HepG2 (cell line): Measurements from ENCODE around the gene IKZF3. TPM values are rescaled to one million over a fixed set of nuclear protein-coding genes. Genes with fewer than 3 reads are reported as not detected.
A peak's percentile ranks its signal among the peaks of the same experiment; 100 is the strongest.

ENCODE experiments used
- ATAC-seq: fragments of 200-7000 bp; cut with Tn5 transposase; 3 replicates; pipeline ENCODE4 v1.9.1; 2020; ENCODE audit warnings: mild to moderate bottlenecking, moderate library complexity
- BruUV-seq: library from RNA; stranded (reverse); fragments of 400-500 nt; replicated peaks from 2 replicates; lab custom pipeline; 2021; lab: Mats Ljungman, UMichigan
- CTCF ChIA-PET: fragments of 300-600 bp; formaldehyde crosslinking; extraction: SDS; loops from one replicate; lab custom pipeline; 2021; ENCODE audit warnings: low total read pairs, inconsistent platforms, low intra/inter-chr PET ratio; lab: Yijun Ruan, JAX
- POLR2A ChIA-PET: fragments of 350-600 bp; sonication (Branson Sonifier 250); formaldehyde crosslinking; loops from one replicate; lab custom pipeline; 2020; ENCODE audit warnings: antibody characterized with exemption, inconsistent platforms; lab: Yijun Ruan, JAX
- DNase-seq: peaks from one replicate; pipeline ENCODE4 v3.0.0-alpha.2; 2015; ENCODE audit warnings: low spot score
- FAIRE-seq: peaks from 3 replicates; lab custom pipeline; 2011; peaks lifted over from hg19 to GRCh38; lab: Jason Lieb, UNC
- H2AFZ ChIP-seq: one replicate; pipeline ENCODE4 v1.6.1; 2011; ENCODE audit warnings: low read length, inconsistent platforms
- H3K27ac ChIP-seq: fragments of 300-600 bp; 3 replicates; pipeline ENCODE4 v1.8.0; 2011; ENCODE audit warnings: mixed run types, mild to moderate bottlenecking, mixed read lengths, low read length, inconsistent platforms; ENCODE audit not compliant: insufficient read depth; ENCODE audit errors: extremely low read length
- H3K27me3 ChIP-seq, 2 experiments: fragments of 200-600 bp in 1 of 2; 2 replicates in 1 of 2; 3 replicates in 1 of 2; pipeline versions ENCODE4 v1.6.0 to v1.8.0; 2011; ENCODE audit warnings: low read length in 2 of 2, mild to moderate bottlenecking in 2 of 2, moderate library complexity in 2 of 2, inconsistent platforms in 1 of 2; ENCODE audit not compliant: insufficient read depth in 2 of 2, control insufficient read depth in 1 of 2
- H3K36me3 ChIP-seq, 2 experiments: fragments of 200-600 bp in 1 of 2; replicated peaks in 1 of 2; 2 replicates in 1 of 2; 3 replicates in 1 of 2; pipeline versions ENCODE4 v1.5.1 to v1.8.0; 2011; ENCODE audit warnings: low read length in 2 of 2, inconsistent platforms in 1 of 2; ENCODE audit not compliant: insufficient read depth in 2 of 2, control insufficient read depth in 1 of 2
- H3K4me1 ChIP-seq: 2 replicates; pipeline ENCODE4 v1.5.1; 2012; ENCODE audit warnings: low read length, inconsistent platforms; ENCODE audit not compliant: insufficient read depth
- H3K4me2 ChIP-seq: 2 replicates; pipeline ENCODE4 v1.6.0; 2011; ENCODE audit warnings: low read depth, low read length, inconsistent platforms
- H3K4me3 ChIP-seq, 3 experiments: fragments of 200-600 bp in 1 of 3; sonication (generic), shearing (Covaris generic) in 1 of 3; replicated peaks in 1 of 3; 2 replicates each; pipeline ENCODE4 v1.5.1; 2011 to 2016; ENCODE audit warnings: low read length in 3 of 3, inconsistent platforms in 2 of 3, low read depth in 2 of 3, mild to moderate bottlenecking in 2 of 3, control low read depth in 1 of 3, mixed read lengths in 1 of 3; ENCODE audit not compliant: insufficient read depth in 1 of 3
- H3K79me2 ChIP-seq: one replicate; pipeline ENCODE4 v1.6.1; 2011; ENCODE audit warnings: low read length, inconsistent platforms; ENCODE audit not compliant: insufficient read depth
- H3K9ac ChIP-seq: 2 replicates; pipeline ENCODE4 v1.6.0; 2011; ENCODE audit warnings: mild to moderate bottlenecking, low read depth, low read length, inconsistent platforms; ENCODE audit not compliant: insufficient read depth
- H3K9me3 ChIP-seq: 2 replicates; pipeline ENCODE4 v1.5.1; 2012; ENCODE audit warnings: mild to moderate bottlenecking, low read length
- H4K20me1 ChIP-seq: 2 replicates; pipeline ENCODE4 v1.6.0; 2011; ENCODE audit warnings: inconsistent platforms, mild to moderate bottlenecking, low read length, moderate library complexity; ENCODE audit not compliant: insufficient read depth
- CTCF ChIP-seq: sonication (generic); formaldehyde crosslinking; IDR thresholded peaks from 2 replicates; pipeline ENCODE4 v1.5.0; 2020; ENCODE audit warnings: mild to moderate bottlenecking, missing genetic modification reagents, moderate library complexity
- MAFK ChIP-seq, 2 experiments: IDR thresholded peaks in 1 of 2; conservative IDR thresholded peaks in 1 of 2; 2 replicates each; pipeline ENCODE4 v1.6.1; 2011; ENCODE audit warnings: improper control_type of control experiment in 2 of 2, low read length in 2 of 2
- PHB2 ChIP-seq: fragments of 450-650 bp; IDR thresholded peaks from 2 replicates; pipeline ENCODE4 v1.6.1; 2018; ENCODE audit not compliant: partially characterized antibody
- ZNF616 ChIP-seq: sonication (generic); formaldehyde crosslinking; IDR thresholded peaks from 2 replicates; pipeline ENCODE4 v1.5.0; 2020; ENCODE audit warnings: low read depth, mild to moderate bottlenecking, missing genetic modification reagents
- in situ Hi-C: cut with HindIII; loops from 2 replicates; pipeline ENCODE4 v1.10.0; 2017; ENCODE audit warnings: low pct_unique_long_range_greater_than_20kb; ENCODE audit not compliant: extremely low pct_ligation_motif_present
- intact Hi-C: fragments of 100-400 bp; cut with micrococcal nuclease; formaldehyde crosslinking; loops from one replicate; pipeline ENCODE4 v1.10.0; 2022; ENCODE audit not compliant: unreplicated experiment
- polyA plus RNA-seq, 8 experiments: library from polyadenylated mRNA; depleted of rRNA in 3 of 8; stranded (reverse) in 7 of 8; unstranded in 1 of 8; fragments of >200 nt; fragmentation: Illumina TruSeq in 4 of 8; extraction: Trizol in 4 of 8; gene quantifications; 2 replicates each; pipeline versions ENCODE4 v1.2.1 to v1.2.3, GENCODE V29; 2011 to 2016; ENCODE audit warnings: low read depth in 4 of 8, missing spikeins in 1 of 8, mixed read lengths in 1 of 8; ENCODE audit not compliant: insufficient read depth in 1 of 8
- total RNA-seq, 5 experiments: library from RNA; depleted of rRNA; stranded (reverse); fragments of >200 nt; fragmentation: Illumina TruSeq; extraction: Trizol; gene quantifications; 2 replicates each; pipeline ENCODE4 v1.2.3, GENCODE V29; 2016; ENCODE audit warnings: low read depth in 1 of 5

The IKZF3 gene
- total and polyA plus RNA-seq, 2 of the 13 experiments (the other 11 are each of a cell fraction or from before 2014, with no cell fraction given): not detected

- TF ChIP-seq CTCF (CRISPR knock-in tag): peak; percentile 53
Observed at GRCh38 chr17:39835038-39835786, 28.9 kb downstream of the IKZF3 start (continued).

- Histone ChIP-seq H3K4me1 (0 out of 2 replicates have a peak, but pooled peaks cover 1% of the 10 kb centered on the region), H4K20me1 (no peaks in the 10 kb centered on the region), H3K79me2 (no peaks in the 10 kb centered on the region), H3K36me3 (no peaks in the 10 kb centered on the region), H3K4me3 (no peak overlapping the region), H2AFZ (no peak overlapping the region), H3K27me3 (no peaks in the 10 kb centered on the region; a peak in 4 of 5 replicates), H3K9ac (no peak overlapping the region), H3K4me2 (no peak overlapping the region), H3K27ac (no peak overlapping the region), H3K9me3 (no peaks in the 10 kb centered on the region)
- ChIA-PET CTCF (no interaction called here), POLR2A (no interaction called here)
- intact Hi-C loops: no loop called here
- DNase-seq (no peak), FAIRE-seq (no peak), ATAC-seq (no peak)
- BruUV-seq: no TSS peak
- TF ChIP-seq MAFK (conservative IDR thresholded peaks at IDR 0.05 in 1 of 2, IDR thresholded peaks at IDR 0.05 in 1 of 2; ENCODE audit: low read length in 2 of 2) (0 out of 4 replicates have a peak, but pooled peaks of 1 of the 2 experiments have one; percentile 24), PHB2 (no peak), ZNF616 (CRISPR knock-in tag) (no peak)
- in situ Hi-C loops: no loop called here
Observed at GRCh38 chr17:39834017-39834416, 30.1 kb downstream of the IKZF3 start.
